Measurements from ENCODE around the gene PLA2G2E. TPM values are rescaled to one million over a fixed set of nuclear protein-coding genes. Genes with fewer than 3 reads are reported as not detected.

PLA2G2E gene, protein sequence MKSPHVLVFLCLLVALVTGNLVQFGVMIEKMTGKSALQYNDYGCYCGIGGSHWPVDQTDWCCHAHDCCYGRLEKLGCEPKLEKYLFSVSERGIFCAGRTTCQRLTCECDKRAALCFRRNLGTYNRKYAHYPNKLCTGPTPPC
- not detected for total RNA-seq

DNA sequence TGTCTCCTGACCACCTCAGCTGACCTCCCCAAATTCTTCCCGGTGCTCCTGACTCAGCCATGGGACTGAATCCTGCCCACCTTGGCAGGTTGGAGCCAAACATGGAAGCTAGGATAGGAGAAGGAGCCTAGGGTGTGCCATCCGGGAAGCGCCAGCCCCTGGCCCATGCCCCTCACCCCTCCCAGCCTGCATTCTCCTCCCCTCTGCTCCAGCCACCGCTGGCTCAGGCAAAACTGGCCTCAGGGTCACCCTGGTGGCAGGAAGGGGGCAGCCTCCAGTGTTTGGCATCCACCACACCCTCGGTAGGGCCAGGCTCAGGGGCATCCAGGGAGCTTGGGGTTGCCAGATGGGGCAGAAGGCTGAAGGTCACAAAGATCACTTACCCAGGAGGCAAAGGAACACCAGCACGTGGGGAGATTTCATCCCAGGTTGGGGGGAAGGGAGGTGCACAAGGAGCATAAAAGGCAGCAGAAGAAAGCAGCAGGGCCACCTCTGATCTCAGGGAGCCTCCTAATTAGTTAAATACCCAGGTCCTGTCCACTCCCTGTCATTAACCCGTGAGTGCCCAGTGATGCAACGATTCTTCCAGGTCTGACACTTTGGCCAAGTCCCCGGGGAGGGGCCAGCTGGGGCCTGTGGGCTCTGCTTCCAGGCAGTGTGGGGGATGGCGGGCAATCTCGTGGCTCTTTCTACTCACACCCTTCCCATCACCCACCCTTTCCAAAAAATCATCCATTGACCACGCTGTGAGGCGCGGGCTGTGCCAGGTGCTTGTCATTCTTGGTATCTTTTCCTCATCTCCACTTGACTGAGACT is at the start of gene PLA2G2E:
TSS of gene PLA2G2E (minus strand) at position 481 of the 816 bp plus-strand sequence. CDS start at position 423, 58 bp downstream.
- no peak for DNase-seq

DNA sequence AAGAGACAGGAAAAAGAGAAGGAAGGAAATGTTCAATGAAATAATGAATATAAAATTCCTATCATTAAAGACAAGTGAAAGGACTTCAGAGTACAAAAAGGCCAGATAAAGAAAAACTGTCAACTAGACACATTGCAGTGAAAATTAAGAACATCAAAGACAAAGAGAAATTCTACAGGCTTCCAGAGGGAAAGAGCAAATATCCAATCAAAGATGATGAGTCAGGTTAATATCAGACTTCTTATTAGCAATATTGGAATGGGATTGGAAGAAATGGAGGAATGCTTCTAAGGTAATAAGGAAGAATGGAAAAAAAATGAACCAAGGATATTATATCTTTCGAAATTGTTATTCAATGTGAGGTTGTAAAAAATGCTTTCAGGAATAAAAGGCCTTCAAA is 48.2 kb upstream of the PLA2G2E start:
- DNase-seq = no peak

DNA sequence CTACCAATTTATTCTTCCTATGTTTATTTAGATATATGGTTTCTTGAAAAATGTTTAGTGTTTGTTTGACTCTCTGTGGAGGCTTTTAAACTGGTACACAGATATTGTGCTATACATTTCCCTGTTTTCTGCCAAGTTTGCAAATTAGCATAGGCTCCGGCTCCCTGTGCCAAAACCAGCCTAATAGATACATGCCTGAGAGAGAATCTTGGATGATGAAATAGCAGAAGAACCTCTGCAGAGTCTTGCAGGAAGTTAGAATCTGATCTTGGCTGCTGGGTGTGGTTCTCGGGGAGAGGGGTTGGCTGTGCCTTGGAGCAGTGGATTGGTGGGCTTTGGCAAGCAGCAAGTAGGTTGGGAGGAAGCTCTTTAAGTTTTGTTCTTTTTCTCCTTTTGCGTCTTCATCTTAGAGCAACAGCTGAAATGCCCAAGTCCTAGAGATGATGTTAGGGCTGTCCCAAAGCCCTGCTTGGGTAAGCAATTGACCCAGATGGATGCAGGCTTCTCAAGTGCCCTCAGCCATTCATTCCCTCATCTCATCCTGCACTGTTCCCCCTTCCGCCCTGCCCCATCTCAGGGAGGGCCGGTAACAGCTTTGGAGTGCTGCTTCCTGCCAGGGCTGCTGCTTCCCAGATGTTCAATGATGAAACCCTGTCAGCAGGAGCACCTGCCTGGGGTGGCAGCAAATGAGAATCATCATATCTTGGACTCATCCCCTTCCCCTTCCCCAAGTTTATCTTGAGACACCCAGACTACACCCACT is 46.7 kb upstream of the PLA2G2E start:
- DNase-seq = no peak

DNA sequence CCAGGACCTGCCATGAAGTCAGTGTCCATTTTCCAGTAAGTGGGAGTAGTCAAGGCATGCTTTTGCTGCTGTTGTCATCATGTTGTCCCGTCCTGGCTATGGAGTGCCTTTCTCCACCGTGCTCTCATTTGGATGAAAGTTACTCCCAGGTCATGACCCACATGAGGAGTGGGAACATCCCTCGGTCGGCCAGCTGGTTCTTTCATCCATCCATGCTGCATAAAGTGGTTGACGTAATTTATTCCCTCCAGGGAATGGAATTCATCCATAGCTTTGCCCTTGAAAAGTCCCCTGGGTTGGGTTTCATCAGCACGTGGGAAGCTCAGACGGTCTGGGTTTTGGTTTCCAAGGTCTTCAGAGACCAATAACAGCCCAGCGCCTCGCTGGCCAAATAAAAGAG is 44.4 kb upstream of the PLA2G2E start:
- no peak for DNase-seq

DNA sequence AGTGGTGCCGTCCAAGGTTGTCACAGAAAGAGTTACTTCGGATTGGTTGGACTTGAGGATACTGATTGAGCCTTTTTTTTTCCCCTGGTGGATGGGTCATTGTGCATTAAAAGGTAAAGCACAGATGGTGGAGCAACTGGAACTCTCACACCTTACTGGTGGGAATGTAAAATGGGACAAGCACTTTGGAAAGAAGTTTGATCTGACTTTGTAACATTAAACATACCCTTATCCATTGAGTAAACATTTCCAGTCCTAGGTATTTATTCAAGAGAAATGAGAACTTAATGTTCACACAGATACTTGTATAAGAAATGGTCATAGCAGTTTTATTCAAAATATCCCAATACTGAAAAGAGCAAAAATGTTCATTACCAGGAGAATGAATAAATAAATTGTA is 41.1 kb upstream of the PLA2G2E start:
- DNase-seq = no peak

DNA sequence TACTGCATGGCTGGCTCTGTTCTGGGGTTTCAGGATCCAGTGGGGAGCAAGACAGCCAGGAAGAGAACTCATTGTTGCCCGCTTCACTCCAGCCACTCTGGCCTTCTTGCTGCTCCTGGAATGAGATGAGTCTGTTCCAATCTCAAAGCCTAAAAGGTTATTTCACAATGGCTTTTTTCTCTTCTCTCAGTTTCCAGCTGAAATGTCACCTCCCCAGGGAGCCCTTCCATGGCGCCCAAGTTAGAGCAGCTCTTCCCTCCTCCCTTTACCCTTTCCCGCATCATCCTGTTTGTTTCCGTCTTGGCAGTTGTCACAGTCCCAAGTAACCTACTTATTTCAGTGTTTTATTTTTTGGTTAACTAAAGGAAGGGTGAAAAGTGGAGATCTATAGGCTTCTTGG is 40.2 kb upstream of the PLA2G2E start:
- DNase-seq = no peak

DNA sequence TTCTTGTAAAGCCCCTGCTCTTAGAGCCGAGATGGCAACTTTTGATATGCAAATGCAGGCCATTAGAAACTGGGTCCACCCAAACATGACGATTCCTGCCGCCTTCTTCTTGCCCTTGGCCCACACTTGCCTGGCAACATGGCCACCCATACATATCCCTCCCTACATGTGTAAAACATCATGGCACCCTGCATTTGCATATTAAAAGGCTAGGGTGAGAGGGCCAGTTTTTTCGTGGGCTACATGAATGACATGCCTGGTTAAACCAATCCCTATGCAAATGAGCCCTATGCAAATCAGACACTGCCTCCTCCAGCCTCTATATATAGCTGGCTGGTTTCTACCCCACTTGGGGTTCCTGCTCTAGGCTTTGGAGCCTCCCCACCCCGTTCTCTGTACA is 37.2 kb upstream of the PLA2G2E start:
- DNase-seq = no peak

DNA sequence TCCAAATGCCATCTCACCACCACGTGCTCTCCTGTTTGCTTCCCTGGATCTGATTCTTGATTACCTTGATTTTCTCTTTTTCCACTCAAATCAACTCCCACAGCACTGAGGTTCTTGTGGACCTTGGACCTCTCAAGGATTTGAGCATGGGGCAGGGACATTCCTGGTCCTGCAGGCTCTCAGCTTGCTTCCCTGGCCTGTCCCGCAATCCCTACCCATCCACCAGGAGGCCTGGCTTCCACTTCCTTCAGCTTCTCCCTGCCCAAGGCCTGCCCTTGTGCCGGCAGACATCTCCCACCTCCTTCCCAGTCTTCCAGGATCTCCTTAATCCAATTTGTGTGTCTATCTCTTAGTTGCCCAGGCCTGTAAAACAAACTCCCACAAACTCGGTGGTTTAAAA is 34.4 kb upstream of the PLA2G2E start:
- DNase-seq = no peak

DNA sequence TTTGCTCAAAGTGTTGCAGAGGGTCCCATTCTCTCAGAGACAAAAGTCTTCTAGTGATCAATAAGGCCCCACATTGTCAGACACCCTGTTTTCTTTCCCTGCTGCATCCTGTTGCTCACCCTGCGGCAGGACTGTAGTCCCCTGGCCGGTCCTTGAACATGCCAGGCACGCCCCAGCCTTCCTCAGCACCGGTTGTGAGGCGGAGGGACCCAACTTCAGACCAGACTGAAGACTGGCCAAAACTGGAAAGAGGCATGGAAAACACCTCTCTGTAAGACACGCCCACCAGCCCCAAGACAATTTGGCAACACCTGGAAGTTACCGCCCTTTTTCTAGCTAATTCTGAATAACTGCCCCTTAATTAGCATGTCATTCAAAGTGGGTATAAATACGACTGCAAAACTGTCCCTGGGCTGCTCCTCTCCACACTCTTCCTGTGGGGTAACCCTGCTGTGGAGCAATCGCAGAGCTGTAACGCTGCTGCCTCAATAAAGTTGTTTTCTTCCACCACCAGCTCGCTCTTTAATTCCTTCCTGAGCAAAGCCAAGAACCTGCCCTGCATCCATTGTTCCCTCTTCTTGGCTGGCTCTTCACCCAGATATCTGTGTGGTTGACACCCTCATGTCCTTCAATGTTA is 32.2 kb upstream of the PLA2G2E start:
- no peak for DNase-seq

DNA sequence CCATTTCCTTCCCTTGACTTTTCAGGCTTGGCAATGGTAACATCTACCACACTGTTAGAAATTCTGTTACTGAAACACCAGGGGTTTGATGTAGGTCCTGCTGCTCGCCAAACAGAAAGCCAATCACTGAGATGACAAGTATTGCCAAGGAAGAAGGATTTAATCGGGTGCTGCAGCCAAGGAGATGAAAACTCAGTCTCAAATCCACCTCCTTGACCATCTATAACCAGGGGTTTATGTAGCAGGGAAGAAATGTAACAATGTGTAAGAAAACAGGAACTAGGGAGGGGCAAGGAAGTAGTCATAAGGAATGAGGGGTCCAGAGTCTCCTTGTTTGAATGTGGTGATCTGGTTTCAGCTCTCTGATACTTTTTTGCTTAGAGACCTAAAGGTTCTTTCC is 30.6 kb upstream of the PLA2G2E start:
- DNase-seq = no peak

DNA sequence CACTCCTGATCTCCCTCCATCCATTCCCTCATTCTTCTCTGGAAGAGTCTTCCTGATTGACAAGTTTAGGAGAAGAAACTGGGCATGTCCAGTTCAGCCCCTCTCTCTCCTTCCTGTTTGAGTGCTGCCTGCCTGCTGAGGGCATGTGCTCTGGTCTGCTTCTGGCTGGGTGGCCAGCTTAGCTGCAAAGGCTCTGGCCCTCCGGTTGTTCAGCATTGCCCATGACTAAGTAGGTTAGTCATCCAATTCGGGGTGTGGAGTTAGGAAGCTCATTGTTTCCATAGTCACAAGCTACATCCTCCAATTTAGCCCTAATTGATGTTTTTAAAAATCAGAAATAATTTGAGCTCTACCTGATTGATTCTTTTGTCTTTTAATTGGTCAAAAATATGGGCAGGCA is 25.6 kb upstream of the PLA2G2E start:
- DNase-seq = no peak

DNA sequence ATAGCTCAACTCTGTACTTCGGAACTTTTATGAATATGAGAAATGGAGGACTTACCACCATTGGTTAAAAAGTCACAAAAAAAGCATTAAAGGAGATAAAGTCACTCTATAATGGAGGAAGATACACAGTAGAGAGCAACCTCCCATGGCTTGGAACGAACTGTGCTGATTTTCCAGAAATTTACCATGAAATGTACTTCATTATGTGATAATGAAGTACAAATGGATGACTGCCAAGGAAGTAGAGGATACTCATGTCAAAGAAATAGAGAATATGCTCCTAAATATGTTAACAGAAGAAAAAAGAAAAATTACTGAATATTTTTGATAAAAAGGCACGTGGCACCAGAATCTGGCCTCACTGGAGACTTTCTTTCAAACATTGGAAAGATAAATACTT is 23.6 kb upstream of the PLA2G2E start:
- no peak for DNase-seq

DNA sequence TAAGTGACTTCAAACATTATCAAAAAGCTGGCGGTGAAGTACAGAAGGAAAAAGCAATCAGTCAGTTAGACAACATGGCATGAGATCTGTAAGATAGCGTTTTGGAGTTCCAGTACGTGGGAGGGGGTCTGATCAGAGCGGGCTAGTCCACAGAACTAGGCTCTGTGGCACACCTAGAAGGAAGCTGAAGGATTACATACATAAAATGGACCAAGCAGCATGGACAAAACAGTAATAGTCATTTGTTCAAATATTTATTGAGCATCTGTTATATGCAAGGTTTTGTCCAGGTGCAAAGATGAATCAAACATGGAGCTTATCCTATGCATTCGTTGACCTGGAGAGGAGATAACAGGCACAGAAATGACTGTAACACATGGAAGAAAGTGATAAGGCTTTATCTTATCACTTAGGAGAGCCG is 22.9 kb upstream of the PLA2G2E start:
- no peak for DNase-seq

DNA sequence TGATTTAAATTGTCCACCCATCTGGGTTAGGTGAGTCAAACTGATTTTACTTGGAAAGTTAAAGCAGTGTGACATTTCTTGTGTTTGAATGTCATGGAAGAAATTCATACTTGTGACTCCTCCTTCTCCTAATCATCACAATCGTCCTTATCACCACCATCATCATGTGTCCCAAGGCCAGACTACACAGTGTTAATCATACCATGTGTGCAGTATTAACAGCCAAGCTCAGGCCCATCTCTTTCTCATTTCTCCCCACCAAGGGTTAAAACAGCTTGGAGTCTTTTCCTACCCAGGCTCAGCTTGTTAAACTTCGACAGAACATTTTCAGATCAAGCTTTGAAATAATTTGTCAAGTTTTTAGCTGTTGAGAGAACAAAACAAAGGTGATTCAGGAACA is 22.5 kb upstream of the PLA2G2E start:
- DNase-seq = no peak

DNA sequence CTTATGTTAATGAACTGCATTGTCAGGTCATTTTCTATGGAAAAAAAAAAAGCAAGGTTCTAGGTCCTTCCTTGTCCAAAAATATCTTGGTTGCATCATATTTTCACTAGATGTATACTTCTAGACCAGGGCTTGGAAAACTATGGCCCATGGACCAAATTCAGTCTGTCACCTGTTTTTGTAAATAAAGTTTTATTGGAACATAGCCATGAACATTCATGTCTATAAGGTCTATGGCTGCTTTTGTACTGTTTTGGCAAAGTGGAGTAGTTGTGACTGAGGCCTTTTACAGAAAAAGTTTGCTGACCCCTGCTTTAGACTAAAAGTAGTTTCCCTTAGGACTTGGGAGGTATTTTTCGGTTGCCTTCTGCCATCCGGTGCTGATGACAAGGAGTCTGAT is 19.2 kb upstream of the PLA2G2E start:
- no peak for DNase-seq

DNA sequence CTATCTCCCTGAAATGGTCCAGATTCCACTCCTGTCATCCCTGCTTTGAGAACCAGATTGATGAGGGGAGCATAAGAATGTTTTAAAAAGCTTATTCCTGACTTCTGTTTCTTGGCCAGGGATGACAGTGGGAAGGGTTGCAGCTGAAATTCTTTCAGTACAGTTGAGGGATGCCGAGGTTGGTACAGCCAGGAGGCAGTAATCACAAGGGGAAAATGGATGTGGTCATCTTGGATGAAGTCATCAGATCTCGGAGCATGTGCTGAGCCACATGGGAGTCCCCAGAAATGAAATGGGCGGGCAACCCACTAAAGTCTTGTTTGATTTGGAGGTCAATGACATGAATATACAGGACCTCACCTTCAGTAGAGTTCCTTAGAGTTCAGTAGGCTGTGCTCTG is 18.7 kb upstream of the PLA2G2E start:
- DNase-seq = no peak

DNA sequence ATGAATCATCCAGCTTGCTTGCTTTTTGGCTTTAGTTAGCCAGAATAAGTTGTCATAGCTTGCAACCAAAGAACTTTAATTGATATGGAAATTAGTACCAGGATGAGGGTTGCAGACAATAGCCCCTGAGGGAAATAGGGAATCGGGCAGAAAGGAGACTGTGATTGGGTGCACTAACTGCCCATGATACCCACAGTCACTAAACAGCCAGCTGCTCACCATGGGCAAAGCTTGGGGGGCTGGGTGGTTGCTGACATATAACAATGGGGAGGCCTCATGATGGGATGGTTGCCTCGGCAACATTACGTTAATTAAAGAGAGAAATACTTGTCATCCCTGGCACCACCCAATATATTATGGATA is 17.8 kb upstream of the PLA2G2E start:
- DNase-seq = no peak

DNA sequence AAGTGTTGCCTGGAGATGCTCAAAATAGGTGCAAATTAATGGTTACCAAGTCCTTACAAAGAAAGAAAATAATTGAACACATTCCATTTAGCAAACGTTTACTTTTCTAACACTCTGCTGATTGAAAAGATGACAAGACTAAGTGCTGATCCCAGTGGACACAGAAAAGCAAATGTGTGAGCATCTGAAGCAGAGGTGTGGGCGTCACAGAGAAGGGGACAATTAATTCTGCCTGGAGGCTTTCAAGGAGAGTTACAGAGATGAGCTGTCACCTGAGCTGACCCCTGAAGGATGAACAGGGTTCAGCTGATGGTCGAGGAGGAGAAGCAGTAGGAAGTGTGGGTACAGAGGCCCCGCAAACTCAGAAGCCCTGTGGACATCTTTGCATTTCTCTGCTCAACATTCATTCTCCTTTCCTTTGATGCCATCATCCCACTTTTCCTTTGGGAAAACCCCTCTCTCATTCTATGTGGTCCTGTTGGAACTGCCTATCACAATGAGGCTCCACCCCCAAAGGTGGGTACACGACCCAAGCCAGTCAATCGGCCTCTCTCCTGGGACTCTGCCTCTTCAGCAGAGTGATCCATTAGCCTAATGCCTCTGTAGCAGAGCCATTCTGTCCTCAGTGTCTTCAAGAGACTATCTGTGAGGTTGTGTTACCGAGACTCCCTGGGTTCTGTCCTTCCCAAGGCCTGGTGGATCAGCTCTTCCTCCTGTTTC is 17.2 kb upstream of the PLA2G2E start:
- no peak for DNase-seq

DNA sequence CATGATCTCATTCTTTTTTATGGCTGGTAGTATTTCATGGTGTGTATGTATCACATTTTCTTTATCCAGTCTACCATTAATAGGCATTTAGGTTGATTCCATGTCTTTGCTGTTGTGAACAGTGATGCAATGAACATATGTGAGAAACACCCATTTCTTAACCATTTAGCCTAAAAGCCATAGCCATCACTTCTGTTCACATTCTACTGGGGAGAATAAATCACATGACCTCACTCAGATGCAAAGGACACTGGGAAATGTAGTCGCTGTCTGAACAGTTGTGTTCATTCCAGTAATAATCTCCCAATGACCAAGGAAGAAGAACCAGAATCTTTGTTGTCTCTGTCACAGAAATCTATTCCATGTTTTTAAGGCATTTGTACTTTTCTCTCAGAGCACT is 15.1 kb upstream of the PLA2G2E start:
- peak; percentile 39 for DNase-seq

DNA sequence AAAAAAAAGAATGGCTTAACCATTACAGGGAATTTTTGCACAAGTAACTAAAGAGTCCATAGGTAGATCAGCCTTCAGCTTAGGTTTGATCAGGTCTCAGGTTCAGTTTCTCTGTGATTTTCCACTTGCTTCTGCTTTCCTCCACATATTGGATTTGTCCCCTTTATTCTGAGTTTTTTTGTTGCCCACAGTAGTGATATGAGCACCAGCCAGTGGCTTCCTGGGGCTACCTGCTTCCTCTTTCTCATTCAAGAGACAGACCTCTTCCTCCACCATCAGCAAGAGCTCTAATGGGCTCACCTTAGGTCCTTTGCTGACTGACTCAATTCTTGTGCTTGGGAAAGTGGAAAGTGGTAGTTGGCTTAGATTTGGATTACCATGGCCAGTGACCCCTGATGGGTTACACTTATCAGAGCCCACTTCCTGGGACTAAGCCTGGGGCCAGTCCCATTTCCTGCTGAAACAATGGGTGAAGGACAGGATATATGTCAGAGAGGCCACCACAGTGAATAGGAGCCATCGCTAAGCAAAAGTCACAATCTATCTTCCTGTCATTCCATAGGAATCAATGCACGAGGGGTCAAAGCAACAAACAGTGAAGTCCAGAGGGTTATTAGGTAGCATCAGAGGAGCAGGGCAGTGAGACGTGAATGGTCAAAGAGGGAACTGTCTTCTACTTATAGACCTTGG is 12.8 kb upstream of the PLA2G2E start:
- no peak for DNase-seq

DNA sequence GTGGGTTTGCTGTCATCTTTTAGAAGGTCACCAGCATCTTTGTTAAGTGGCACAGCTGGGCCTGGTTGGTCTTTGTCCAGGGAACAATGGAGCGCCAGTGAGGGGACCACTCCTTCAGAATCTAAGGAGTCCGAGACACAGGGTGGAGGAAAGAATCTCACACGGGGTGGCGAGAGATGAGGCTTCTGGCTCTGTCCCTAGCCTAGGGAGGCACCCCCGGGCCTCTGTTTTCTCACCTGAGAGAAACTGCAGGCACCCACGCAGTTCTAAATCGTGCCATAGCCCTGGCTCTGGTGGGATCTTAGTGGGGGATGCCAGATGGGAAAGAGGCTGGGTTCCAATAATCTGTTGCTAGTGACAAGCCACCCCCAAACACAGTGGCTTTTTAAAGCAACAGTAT is 10.9 kb upstream of the PLA2G2E start:
- no peak for DNase-seq

DNA sequence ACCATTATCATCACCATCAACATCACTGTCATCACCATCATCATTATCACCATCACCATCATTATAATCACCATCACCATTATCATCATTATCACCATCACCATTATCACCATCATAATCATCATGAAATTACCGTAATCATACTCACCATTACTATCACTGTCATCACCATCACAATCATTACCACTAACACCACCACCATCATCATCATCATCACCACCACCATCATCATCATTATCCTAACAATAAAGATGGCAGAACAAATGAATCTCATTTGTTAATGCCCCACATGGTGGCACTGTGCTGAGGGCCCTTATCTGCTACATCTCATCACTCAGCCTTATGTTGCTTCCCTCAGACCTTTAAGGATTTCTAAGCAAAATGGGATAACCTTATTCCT is 9.4 kb upstream of the PLA2G2E start:
- no peak for DNase-seq

Measured in skin of body (tissue), 2 donors.